Activated effector memory CD4-positive, alpha-beta T cell treated with Interleukin-2 at 50 U/mL for 16 hours (primary cell): ENCODE results near the gene CAMK2G.
A peak's percentile ranks its signal among the peaks of the same experiment; 100 is the strongest.

Source experiments
- DNase-seq: peaks from one replicate; pipeline ENCODE4 v3.0.0-alpha.2; 2020

CAMK2G gene

DNA sequence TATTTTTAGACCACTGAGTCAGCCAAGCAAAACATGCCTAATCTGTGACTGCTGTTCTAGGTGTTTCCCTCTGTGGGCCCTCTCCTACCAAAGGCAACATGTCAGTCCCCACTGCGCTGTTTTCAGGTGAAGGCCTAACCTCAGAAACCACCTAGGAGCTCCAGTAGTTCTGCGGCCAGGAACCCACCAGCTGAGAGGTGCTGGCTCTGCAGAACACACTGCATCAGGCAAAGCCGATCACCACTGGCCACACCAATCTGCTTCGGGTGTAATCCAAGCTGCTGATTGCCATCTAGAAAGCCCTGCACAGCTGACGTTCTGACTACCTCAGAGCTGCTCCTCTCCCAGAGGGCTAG lies 14.9 kb downstream of the CAMK2G start:
- DNase-seq = peak; percentile 38

DNA sequence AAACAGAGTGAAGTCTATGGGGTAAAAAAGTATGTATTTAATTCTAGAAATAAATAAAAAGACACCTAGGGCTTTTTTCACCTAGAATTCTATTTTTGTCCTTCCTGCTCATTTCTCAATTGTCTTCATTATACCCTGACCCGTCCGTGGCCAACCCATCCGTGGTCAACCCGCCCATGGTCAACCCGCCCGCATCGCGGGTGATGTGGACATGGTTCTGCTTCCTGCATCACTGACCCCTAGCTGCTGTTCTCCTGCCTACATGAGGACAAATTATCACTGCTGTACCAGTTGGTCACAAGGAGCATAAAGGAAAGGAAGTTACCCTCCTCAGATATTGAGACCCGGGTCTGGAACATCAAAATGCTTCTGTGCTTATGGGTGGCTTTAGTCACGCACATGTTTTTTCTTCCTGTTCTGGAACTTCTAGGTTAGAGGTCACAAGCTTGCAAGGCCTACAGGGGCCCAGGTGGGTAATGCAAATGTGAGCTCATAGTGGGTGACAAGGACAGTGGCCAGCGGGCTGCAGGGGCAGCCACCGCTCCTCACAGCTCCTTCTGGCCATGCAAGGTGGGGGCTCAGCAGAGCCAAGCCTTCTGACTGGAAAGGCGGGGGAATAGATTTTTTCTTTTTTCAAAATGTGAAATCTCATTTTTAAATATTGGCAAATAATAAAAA lies 15.5 kb downstream of the CAMK2G start:
- no peak for DNase-seq

DNA sequence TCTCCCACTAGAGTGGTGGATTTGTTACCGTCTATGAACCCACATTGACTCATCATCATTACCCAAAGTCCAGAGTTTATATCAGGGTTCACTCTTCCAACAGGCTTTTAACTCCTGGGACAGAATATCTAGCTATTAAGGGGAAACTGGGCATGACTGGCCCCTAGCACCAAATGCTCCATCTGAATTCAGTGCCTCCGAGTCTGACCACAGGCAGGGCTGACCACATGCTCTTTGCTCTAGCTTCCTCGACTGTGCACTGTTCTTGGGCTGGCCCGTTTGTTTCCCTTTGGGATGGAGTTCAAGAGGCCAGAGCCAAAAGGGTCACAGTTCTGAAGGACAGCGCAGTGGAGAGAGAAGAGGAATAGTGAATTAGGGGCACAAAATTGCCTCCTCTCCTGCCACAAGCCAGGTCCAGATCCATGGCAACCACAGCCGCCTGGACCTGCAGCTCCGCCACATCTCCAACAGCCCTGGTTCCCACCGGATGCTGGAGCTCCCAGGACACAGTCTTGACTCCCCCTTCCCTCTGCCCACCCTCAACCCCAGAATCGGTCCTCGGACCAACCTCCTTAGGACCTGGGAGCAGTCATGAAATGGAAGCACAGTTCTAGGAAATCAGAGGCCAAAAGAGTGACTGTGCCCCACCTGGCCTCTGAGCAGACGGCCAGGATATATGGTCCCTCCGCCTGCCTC lies 16.2 kb downstream of the CAMK2G start:
- no peak for DNase-seq

DNA sequence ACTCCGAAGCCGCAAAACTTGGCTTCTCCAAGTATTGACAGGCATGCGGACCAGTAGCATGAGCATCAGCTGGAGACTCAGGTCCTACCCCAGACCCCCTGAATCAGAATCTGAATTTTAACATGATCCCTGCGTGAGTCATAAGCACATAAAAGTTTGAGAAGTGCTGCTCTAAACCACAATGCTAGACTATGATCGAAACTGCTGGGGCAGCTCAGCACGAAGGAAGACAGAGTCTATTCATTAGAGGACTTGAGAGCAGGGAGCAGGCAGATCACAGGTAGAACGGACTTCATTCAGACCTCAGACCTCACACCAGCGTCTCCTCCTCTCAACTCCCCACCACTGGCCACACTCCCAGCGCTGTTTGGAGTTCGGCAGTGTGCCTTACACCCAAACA lies 16.9 kb downstream of the CAMK2G start:
- no peak for DNase-seq

DNA sequence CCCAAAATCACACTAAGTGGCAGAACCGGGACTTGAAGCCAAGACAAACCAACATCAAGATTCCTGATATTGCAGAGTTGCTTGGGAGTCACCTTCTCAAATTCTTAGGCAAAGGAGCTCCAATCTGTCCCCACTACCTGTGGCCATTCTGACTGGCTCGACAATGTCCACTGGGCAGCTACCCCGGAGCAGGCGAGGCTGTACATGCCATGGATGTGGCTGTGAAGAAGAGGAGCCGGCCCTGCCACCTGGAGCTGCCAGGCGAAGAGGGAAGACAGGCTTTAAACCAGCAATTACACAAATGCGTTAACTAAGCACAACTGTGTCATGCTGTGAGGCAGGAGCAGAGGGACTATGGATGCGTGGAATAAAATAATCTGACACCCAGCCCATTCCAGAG lies 18.1 kb downstream of the CAMK2G start:
- DNase-seq = no peak

DNA sequence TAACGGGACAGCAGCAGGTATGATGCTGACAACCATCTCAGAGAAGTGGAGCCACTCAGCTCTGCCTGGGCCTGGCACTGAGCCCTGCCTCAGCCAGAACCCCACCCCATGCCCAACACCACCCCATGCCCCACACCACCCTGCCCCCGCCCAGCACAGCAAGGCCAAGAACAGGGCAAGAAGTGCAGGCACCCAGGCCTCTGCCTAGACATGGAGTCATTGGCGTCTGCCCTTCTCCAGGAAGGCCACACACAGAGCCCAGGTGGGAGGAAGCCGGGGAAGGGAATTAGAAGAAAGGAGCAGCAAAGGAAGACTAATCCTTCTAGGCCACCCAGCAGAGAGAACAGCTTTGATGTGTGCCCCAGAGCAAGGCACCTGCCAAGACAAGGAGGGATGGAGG lies 18.9 kb downstream of the CAMK2G start:
- DNase-seq = no peak

DNA sequence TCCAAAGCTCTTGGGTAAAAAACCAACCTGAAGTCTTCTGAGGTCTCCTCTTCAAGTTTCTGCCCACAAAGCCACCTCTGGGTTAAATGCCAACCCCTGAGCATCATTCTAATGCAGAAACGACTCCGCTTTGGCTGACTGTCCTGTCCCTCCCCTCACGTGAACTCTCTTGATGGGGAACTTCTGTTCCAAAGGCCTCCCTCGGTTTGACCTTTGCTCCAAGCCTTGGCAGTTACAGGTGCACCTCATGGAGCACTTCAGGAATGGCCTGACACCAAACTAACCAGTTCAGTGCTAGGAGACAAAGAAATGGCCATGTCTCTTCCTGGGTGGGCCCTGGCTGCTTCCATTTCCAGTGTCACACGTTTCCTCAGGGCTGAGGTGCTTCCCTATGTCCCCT lies 20.0 kb downstream of the CAMK2G start:
- no peak for DNase-seq

DNA sequence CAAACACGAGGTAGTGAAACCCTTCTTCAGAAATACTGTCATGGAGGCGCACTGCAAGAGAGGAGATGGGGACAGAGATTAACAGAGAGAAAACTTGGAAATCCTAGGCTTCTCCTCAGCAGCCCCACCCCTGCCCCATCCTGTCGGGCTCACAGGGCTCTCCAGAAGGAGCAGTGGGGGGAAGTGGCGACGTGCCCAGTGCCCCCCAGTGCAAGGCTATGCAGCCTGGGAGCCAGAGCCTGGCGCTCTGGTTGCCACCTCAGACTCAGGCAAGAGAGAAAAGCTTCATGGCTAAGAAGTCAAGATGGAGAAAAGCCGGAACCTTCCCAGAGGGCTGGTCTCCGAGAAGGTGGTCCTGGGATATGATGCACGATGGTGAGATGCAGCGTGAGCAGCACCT lies 21.2 kb downstream of the CAMK2G start:
- no peak for DNase-seq

DNA sequence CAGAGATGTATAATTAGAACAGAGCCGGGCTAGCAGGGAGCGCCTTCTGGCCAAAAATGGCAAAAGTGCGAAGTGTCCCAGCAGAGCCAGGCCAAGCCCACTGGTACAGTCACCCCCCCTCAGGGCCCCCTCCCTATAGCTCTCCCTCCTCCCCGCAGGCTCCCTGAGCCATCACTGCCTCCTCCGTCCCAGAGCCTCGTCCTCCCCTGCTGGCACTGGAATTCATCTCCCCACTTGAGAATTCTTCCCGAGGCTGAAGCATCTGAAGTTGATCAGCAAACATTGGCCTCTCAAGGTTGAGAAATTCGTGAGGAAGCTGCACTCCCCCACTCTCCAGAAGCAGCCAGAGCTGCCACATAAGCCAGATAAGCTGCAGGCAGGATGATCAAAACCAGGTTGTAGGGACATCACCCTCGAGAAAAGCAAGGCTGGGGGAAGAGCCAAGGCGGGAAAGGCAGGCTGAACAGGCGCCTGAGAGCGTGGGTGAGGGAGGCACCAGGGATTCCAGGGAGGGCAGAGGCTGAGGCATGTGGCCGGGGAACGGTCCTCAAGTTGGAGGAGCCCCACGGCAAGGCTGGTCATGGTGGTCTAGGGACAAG lies 23.4 kb downstream of the CAMK2G start:
- no peak for DNase-seq

DNA sequence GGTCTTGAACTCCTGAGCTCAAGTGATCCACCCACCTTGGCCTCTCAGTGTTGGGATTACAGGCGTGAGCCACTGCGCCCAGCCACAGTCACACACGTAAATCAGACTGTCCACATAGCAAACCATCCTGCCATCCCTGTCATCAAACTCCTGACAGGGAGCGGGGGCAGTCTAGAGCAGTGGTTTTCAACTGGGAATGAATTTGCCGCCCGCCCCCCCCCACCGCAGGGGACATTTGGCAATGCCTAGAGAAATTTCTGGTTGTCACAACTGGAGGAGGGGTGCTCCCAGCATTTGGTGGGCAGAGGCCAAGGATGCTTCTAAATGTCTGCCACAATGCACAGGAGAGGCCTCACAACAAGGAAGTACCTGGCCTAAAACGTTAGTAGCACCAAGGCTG lies 24.1 kb downstream of the CAMK2G start:
- DNase-seq = no peak

DNA sequence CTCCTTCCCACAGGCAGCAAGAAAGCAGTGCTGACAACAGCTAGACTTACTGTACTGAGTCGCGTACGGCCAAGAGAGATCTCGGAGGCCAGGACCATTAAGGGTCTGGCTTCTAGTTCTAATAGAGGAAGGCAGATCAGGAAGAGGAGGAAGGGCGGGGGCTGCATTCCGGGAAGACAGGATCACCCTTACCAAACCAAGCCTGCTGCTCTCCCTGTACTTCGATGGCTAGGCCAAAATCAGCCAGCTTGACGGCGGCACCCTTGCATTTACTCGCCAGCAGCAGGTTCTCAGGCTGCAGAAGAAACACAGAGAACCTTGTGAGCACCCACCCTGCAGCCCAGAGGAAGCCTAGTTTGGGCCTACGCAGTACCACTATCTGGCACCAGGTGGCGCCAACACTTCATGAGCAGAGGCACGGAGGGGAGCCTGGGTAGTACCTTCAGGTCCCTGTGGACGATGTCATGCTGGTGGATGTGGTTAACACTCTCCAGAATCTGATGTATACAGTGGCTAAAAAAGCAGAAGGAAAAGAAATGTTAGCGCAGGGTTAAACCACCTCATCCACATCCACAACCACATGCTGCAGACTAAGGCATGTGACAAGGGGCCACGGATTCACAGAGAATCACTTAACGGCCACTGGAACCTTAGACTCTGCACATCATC lies 25.4 kb downstream of the CAMK2G start:
- peak; percentile 84 for DNase-seq

DNA sequence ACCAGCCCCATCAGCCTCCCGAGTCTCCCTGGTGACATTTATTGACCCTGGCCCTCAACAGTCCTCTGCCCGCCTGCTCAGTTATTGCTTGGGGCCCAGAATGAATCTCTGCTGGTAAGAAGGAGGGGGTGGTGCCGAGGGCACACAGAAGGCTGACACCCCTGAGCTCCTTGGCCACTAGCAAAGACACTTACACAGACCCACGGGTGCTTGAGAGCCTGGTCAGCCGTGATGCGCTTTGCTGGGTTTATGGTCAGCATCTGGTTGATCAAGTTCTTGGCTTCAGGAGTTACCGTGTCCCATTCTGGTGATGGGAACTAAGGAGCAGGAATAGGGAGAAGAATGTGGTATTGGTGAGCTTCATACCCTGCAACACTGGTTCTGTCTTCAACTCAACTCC lies 27.3 kb downstream of the CAMK2G start:
- no peak for DNase-seq

DNA sequence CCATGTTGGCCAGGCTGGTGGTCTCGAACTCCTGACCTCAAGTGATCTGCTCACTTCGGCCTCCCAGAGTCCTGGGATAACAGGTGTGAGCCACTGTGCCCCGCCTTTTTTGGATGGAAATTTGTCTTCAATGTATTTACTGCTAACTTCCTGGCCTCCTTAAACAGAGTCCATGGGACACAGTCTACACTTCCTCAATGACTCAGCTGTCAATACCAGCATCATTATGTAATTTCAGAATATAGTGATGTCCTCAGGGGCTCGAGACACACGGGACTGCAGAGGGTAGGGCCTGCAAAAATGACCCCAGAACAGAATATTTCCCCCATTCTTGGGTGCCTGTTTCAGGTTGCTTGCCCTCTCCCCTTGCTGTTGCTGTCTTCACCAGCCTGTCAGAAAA lies 31.1 kb downstream of the CAMK2G start:
- DNase-seq = no peak

DNA sequence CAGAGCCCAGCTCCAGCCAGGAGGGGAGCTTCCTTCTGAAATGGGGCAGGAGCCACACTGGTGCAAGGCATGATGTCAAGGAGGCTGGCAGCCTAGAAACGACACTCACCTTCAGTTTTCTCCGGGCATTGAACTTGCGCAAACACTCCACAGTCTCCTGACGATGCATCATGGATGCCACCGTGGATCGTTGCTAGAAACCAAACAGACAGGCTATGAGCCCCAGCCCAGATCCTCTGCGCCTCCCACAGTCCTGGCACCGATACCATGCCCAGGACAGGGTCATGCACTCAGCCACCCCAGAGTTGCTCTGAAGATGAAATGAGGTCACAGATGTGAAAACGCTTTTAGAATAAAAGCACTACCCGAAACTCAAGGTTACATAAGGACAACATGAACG lies 32.0 kb downstream of the CAMK2G start:
- DNase-seq = no peak

DNA sequence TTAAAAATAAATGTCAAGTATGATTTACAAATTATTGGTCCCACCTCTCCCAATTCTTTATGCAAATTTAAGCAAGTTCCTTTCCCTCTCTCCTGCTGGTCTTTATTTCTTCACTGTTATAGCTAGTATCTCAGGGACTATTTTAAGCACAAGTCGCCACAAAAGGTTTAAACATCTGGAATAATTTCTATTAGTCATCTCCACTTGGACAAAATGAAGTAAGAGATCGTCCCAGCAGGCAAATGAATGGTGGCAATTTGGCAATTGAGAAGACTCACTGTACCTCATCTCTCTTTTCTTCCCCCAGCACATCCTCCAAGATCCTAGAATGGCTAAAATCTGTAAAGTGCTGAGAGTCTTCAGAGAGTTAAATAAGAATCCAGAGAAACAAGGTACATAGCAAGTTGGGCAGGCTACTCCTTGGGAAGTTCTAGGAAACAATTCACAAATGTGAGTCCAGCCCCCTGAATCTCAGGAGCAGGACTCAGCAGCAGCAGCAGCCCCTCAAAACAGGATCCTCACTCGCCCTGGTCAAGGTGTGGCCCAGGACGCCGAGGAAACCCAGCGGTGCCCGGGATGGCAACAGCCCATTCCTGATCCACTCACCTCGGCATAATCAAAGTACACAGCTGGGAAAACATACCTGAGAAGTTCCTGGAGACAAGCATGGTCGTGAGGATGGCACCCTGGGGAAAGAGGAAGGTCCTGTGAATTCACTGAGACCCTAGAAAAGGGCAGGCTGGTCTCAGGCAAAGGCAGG lies 32.6 kb downstream of the CAMK2G start:
- no peak for DNase-seq

DNA sequence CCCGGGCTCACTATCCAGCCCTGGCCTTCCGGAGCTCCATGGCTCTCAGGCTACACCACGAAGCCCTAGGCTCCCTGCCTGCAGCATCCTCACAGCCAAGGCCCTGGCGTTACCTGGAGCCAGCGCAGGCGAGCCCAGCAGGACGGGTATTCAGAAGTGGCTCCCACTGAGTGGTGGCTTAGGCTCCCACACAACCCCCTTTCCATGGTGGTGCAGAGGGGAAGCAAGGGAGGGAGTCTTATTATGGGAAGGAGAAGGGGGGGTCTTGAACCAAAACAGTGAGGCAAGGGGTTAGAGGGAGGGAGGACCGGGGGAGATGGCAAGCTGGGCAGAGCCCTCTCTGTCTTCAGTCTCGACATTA lies 33.3 kb downstream of the CAMK2G start:
- DNase-seq = no peak

DNA sequence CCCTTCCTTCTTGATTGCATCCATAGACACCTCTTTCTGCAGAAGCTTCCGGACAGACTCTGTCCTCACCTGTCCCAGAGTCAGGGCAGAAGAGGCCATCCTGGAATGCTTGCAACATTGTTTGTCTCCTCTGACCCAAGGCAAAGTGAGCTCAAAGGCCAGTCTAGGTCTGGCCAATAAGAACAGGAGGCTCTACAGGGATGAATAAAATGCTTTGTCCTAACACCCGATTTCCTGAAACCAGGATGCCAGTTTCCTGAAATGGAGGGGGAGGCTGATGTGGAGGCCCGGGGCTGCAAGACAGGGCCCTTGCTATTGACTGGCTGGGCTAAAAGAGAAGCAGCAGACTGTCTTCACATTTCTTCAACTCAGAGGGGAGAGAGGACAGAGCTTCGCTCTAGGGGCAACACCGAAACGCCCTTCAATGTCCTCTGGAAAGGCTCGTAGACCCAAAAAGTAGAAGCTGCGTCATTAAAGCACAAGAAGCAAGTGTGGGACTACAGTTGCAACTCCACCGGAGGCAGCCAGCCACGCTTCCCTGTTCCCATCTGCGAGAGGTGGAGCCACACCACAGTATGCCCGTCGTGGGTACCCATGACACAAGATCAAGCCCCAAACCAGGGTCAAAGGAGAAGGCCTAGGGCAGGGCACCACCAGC lies 33.8 kb downstream of the CAMK2G start:
- no peak for DNase-seq

DNA sequence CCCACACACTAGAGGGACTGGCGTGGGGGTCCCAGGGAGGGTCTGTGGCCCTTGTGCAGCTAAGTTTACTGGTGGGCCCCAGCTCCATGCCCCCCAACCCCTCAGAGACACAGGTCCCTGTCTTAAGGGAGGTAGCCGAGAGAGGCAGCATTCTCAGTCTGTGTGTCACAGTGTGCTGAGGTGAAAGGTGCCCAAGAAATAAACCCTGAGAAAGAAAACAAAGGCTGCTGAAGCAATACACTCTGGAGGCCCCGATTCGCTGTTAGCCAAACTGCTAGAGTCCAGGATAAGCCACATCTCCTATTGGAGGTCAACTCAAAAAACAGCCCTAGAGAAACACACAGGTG lies 34.3 kb downstream of the CAMK2G start:
- no peak for DNase-seq

DNA sequence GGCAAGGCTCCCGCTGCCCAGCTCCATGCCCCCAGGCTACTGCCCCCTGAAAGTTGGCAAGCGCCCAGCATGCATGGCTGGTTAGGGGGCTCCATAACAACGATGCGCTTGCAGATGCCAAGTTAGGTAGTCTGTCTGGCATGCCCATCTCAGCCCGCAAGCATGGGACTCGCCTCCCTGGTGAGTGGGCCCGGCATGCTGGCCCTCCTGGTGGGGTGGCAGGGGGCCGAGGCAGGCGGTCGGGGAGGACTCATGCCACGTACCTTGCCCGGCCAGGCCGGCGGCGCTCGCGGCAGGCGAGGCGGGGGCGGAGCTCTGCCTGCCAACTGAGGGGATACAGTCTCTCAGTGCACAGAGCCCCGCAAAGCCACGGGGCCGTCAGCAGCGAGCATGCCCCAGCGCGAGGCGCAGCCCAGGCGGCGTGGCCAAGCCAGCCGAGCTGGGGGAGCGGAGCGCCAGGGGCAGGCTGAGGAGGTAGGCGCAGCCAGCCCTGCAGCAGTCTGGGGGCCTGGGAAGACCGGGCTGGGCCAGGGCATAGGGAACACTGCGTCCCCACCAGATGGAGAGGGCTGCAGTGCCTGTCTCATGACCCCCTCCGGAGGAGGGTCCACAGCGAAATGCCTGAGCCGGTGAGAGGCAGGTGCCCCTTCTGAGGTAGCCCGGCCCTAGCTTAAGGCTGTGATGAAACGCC lies 34.9 kb downstream of the CAMK2G start:
- no peak for DNase-seq

DNA sequence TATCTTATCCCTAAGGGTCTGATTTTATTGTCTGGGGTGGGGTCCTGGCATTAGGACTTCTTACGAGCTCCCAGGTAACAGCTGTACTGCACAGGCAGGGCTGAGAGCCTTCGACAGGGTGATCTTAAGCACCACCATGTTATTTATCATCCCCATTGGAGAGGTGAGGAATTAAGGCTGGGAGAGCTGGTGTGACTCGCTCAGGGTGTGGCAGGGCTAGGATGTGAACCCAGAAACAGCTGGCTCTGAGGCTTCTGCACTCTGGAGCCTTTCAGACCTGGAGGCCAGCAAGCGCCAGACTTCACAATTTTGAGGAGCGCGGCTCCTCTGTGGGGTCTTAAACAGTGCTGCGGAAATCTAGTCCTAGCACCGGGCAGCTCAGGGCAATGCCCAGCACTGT lies 35.5 kb downstream of the CAMK2G start:
- no peak for DNase-seq

DNA sequence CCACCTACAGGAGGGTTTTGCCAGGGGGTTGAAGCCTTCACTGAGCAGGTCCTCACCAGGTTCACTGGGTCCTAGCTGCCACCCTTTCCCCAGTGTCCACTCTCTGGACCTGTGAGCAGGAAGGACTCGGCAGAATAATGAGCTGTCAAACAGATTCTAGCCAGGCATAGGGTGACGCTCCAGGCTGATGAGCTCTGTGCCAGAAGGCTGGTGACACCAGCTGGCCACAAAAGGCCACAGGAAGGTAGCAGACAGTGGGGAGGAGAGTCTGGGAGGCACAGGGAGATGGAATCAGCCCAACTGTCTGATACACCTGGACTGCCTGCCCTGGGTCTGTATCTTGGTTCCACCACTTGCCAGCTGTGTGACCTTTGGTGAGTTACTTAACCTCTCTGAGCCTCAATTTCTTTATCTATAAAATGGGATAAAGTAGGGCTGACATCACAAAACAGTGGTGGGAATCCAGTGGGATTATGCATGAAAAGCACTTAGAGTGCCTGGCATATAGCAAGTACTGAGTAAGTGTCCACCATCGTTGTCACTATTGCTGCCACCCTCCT lies 36.3 kb downstream of the CAMK2G start:
- DNase-seq = no peak

DNA sequence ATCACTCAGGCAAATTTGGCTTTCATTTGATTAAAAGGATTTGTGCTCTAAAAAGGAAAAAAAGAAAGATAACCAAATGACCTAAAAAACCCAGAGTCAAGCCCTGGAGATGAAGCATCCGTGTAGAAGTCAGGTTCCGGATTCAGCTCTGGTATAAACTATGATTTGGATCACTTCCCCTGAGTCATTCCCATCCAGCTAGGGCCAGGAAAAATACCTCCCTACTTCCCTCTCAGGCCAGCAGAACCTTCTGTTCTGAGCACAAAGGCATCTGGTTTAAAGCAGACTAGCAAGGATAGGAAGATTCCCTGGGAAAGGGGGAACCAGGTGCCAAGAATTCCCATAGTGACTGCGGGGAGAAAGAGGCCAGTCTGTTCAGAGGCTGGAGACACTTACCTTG lies 37.3 kb downstream of the CAMK2G start:
- no peak for DNase-seq
